GM06990 (cell line): ENCODE results near the gene CCNT1.
"Not testable (repeated sequence)": the region's sequence is repeated elsewhere in the genome, so short reads cannot be mapped to it uniquely, and the experiment has no call there.

ENCODE experiments used
- DNase-seq: peaks from one replicate; pipeline ENCODE4 v3.0.0-alpha.2; 2011; ENCODE audit not compliant: insufficient read length; ENCODE audit errors: extremely low read depth
- H3K27me3 ChIP-seq: replicated peaks from 2 replicates; pipeline ENCODE4 v1.6.0; 2011; ENCODE audit warnings: low read length; ENCODE audit not compliant: control insufficient read depth, insufficient read depth
- H3K36me3 ChIP-seq: 2 replicates; pipeline ENCODE4 v1.5.1; 2011; ENCODE audit warnings: low read length; ENCODE audit not compliant: control insufficient read depth, insufficient read depth
- H3K4me3 ChIP-seq: replicated peaks from 2 replicates; pipeline ENCODE4 v1.5.1; 2011; ENCODE audit warnings: low read depth, mild to moderate bottlenecking, control low read depth, low read length
- TF ChIP-seq, protein P1 (sequence below): IDR thresholded peaks from 2 replicates; pipeline ENCODE4 v1.5.1; 2011; ENCODE audit warnings: low read length, control low read depth, mild to moderate bottlenecking, inconsistent platforms; ENCODE audit not compliant: insufficient read depth, poor library complexity, severe bottlenecking

The CCNT1 gene

DNA sequence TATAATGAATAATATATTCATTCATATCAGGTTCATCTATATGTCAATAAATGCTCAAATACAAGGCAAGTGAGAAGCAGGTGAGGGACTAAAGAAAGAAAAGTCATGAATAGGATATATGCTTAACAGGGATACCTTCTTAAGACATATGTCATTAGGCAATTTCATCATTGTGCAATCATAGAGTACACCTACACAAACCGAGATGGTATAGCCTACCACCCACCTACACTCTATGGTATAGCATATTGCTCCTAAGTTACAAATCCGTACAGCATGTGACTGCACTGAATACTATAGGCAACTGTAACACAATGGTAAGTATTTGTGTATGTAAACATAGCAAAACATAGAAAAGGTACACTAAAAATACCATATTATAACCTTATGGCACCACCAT is 73.5 kb downstream of the CCNT1 start:
- no peak for DNase-seq
- H3K4me3 ChIP-seq = no peak overlapping the region
- no peaks in the 10 kb centered on the region; the same call in 1 of the 2 replicates for H3K36me3 ChIP-seq
- H3K27me3 ChIP-seq = no peaks in the 10 kb centered on the region
- TF ChIP-seq, protein P1, sequence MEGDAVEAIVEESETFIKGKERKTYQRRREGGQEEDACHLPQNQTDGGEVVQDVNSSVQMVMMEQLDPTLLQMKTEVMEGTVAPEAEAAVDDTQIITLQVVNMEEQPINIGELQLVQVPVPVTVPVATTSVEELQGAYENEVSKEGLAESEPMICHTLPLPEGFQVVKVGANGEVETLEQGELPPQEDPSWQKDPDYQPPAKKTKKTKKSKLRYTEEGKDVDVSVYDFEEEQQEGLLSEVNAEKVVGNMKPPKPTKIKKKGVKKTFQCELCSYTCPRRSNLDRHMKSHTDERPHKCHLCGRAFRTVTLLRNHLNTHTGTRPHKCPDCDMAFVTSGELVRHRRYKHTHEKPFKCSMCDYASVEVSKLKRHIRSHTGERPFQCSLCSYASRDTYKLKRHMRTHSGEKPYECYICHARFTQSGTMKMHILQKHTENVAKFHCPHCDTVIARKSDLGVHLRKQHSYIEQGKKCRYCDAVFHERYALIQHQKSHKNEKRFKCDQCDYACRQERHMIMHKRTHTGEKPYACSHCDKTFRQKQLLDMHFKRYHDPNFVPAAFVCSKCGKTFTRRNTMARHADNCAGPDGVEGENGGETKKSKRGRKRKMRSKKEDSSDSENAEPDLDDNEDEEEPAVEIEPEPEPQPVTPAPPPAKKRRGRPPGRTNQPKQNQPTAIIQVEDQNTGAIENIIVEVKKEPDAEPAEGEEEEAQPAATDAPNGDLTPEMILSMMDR = no peak

DNA sequence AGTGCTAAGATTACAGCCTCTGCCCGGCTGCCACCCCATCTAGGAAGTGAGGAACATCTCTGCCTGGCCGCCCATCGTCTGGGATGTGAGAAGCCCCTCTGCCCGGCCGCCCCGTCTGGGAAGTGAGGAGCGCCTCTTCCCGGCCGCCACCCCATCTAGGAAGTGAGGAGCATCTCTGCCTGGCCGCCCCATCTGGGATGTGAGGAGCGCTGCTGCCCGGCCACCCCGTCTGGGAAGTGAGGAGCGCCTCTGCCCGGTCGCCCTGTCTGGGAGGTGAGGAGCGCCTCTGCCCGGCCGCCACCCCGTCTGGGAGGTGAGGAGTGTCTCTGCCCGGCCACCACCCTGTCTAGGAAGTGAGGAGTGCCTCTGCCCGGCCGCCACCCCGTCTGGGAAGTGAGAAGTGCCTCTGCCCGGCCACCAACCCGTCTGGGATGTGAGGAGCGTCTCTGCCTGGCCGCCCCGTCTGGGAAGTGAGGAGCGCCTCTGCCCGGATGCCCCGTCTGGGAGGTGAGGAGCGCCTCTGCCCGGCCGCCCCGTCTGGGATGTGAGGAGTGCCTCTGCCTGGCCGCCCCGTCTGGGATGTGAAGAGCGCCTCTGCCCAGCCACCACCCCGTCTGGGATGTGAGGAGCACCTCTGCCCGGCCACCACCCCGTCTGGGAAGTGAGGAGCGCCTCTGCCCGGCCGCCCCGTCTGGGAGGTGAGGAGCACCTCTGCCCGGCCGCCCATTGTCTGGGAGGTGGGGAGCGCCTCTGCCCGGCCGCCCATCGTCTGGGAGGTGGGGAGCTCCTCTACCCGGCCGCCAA is 74.6 kb downstream of the CCNT1 start:
- not testable (repeated sequence) for H3K4me3 ChIP-seq, H3K36me3 ChIP-seq, H3K27me3 ChIP-seq, DNase-seq

DNA sequence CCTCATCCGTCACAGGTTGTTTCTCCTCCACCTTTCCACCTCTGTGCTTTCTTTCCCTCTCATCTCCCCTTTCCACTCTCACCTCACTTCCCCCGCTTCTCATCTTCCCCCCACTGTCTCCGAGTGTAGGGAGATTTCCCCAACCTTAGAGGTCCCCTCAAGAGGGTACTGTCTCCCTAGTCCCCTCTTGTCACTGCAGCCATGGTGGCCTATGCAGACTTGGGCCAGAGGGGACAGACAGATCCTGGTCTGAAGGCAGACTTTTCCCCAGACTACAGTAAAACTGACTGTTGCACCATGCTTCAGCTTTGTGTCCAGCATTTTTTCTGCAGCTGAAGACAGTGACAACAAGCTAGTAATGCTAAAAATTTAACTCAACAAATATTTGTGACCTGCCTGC is 75.7 kb downstream of the CCNT1 start:
- DNase-seq = no peak
- Histone ChIP-seq H3K4me3 (no peak overlapping the region), H3K36me3 (no peaks in the 10 kb centered on the region; the same call in 1 of the 2 replicates), H3K27me3 (no peaks in the 10 kb centered on the region)
- TF ChIP-seq, protein P1 = no peak

DNA sequence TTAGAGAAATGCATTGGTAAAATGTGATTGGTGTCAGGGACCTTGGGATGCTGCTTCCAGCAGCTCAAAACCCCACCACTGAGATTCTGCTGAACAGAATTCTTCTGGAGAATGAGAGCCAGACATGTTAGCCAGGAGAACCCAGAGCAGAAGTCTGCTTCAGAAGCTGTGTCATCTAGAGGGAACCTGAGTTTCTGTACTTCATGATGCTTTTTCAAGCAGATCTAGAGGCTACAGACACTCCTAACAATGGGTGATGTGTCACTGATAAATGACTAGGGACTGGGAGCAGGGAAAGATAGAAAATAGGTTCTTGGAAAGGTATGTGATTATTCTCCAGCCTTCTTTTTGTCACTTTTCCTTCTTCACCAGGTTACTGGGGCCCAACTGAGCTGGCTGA is 76.1 kb downstream of the CCNT1 start:
- Histone ChIP-seq H3K36me3 (no peaks in the 10 kb centered on the region; the same call in 1 of the 2 replicates), H3K4me3 (no peak overlapping the region), H3K27me3 (no peaks in the 10 kb centered on the region)
- no peak for DNase-seq
- TF ChIP-seq, protein P1 = no peak
